HG02973 (cell line): ENCODE data around the gene LPCAT3.

ENCODE experiments used
- ATAC-seq: cut with Tn5 transposase; IDR thresholded peaks from one replicate; pipeline ENCODE4 v1.9.1; 2021; ENCODE audit warnings: moderate library complexity; ENCODE audit not compliant: unreplicated experiment

LPCAT3 gene

GRCh38 chr12:6941267-6941666 is 77.0 kb downstream of the LPCAT3 start:
- no peak for ATAC-seq

GRCh38 chr12:6939191-6939540 is 79.1 kb downstream of the LPCAT3 start:
- ATAC-seq, result no peak

- ATAC-seq, result no peak
These were observed 79.7 kb downstream of the LPCAT3 start for GRCh38 chr12:6938353-6939190.

- ATAC-seq, result peak; percentile 78
These were observed 80.6 kb downstream of the LPCAT3 start for GRCh38 chr12:6937481-6938352.

DNA sequence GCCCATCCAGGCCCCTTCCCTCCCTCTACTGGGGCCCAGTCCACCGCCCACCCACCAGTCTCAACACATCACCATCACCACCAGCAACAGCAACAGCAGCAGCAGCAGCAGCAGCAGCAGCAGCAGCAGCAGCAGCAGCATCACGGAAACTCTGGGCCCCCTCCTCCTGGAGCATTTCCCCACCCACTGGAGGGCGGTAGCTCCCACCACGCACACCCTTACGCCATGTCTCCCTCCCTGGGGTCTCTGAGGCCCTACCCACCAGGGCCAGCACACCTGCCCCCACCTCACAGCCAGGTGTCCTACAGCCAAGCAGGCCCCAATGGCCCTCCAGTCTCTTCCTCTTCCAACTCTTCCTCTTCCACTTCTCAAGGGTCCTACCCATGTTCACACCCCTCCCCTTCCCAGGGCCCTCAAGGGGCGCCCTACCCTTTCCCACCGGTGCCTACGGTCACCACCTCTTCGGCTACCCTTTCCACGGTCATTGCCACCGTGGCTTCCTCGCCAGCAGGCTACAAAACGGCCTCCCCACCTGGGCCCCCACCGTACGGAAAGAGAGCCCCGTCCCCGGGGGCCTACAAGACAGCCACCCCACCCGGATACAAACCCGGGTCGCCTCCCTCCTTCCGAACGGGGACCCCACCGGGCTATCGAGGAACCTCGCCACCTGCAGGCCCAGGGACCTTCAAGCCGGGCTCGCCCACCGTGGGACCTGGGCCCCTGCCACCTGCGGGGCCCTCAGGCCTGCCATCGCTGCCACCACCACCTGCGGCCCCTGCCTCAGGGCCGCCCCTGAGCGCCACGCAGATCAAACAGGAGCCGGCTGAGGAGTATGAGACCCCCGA is 81.4 kb downstream of the LPCAT3 start:
- no peak for ATAC-seq

DNA sequence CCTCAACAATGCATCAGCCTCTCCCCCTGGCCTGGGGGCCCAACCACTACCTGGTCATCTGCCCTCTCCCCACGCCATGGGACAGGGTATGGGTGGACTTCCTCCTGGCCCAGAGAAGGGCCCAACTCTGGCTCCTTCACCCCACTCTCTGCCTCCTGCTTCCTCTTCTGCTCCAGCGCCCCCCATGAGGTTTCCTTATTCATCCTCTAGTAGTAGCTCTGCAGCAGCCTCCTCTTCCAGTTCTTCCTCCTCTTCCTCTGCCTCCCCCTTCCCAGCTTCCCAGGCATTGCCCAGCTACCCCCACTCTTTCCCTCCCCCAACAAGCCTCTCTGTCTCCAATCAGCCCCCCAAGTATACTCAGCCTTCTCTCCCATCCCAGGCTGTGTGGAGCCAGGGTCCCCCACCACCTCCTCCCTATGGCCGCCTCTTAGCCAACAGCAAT is 82.1 kb downstream of the LPCAT3 start:
- no peak for ATAC-seq

DNA sequence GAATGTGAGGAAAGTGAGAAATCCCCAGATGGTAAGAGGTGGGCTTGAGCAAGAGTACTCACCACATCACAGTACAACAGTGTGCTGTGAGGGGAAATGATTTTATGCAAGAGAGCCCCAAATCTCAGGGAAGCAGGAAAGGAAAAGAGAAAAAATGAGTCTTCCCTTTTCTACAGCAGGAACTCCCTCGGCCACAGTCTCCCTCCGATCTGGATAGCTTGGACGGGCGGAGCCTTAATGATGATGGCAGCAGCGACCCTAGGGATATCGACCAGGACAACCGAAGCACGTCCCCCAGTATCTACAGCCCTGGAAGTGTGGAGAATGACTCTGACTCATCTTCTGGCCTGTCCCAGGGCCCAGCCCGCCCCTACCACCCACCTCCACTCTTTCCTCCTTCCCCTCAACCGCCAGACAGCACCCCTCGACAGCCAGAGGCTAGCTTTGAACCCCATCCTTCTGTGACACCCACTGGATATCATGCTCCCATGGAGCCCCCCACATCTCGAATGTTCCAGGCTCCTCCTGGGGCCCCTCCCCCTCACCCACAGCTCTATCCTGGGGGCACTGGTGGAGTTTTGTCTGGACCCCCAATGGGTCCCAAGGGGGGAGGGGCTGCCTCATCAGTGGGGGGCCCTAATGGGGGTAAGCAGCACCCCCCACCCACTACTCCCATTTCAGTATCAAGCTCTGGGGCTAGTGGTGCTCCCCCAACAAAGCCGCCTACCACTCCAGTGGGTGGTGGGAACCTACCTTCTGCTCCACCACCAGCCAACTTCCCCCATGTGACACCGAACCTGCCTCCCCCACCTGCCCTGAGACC is 82.7 kb downstream of the LPCAT3 start:
- no peak for ATAC-seq

GRCh38 chr12:6934110-6934509 is 84.2 kb downstream of the LPCAT3 start:
- no peak for ATAC-seq

DNA sequence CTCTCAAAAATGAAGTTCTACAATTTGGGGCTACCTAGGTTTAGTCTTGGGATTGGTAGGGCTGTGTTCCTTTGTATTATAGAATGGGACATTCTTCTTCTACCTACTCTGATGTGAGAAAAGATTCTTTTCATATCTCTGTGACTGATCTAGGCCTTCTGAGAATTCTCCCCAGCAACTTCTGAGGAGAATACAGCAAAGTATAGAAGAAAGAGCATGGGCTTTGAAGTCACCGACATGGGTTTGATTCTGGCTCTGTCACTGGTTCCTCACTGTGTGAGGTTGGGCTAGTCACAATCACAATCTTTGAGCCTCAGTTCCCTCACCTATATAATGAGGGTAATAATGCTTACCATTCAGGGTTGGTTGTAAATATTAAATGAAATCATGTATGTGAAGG is 85.5 kb downstream of the LPCAT3 start:
- ATAC-seq, result no peak

GRCh38 chr12:6929466-6930452 is 88.5 kb downstream of the LPCAT3 start:
- ATAC-seq, result no peak

GRCh38 chr12:6928703-6929407 is 89.4 kb downstream of the LPCAT3 start:
- ATAC-seq, result no peak

DNA sequence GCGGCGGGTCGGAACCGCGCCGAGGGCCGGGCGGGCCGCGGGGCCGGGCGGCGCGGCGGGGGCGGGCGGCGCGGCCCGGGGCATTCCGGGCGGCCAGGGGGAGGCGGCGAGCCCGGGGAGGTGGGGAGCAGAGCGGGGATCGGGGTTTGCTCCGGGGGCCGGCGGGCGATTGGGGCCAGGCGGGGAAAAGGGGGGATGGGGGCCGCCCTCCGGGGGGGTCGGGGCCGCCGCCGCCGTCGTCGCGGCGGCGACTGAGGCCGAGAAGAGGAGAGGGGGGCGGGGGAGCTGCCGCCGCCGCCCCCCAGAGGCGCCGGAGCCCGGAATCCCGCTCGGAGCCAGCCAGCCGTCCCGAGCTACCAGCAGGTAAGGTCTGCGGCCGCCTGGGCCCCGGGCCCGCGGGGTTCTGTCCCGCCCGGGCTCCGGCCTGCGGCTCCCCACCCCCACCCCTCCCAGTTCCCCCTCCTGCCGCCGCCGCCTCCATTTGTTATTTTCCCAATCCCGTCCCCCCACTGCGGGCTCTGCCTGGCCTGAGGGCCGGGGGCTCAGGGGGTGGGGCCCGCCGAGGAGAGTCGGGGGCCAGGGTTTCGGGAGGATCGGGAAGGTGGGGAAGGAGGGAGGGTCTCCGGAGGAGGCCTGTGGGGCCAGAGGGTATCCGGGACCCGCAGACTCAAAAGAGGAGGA is 90.1 kb downstream of the LPCAT3 start:
- ATAC-seq, result no peak

- no peak for ATAC-seq
These were observed 90.8 kb downstream of the LPCAT3 start, which contains the start of gene ATN1 for GRCh38 chr12:6927379-6928021. ATN1 (plus strand) TSS chr12:6927959; CDS start chr12:6934002, 6,043 bp downstream.
